Liver (tissue), 3 donors: Measurements from ENCODE around the gene PPT1.

Experiments
- ATF3 ChIP-seq: IDR thresholded peaks from 2 replicates; pipeline ENCODE4 v1.6.1; 2016; ENCODE audit warnings: antibody characterized with exemption
- CTCF ChIP-seq: fragments of 150-350 bp; IDR thresholded peaks from 2 replicates; pipeline ENCODE4 v1.5.1; 2017; ENCODE audit warnings: improper control_type of control experiment, low read depth, low read length; ENCODE audit not compliant: missing input control
- FOXA2 ChIP-seq: IDR thresholded peaks from 2 replicates; pipeline ENCODE4 v1.6.1; 2016; ENCODE audit warnings: antibody characterized with exemption
- GABPA ChIP-seq, 2 donors: IDR thresholded peaks in 1 of 2; conservative IDR thresholded peaks in 1 of 2; 2 replicates each; pipeline ENCODE4 v1.6.1; 2016; ENCODE audit warnings: antibody characterized with exemption in 2 of 2, mild to moderate bottlenecking in 1 of 2, moderate library complexity in 1 of 2
- HNF4G ChIP-seq: IDR thresholded peaks from 2 replicates; pipeline ENCODE4 v1.6.1; 2016; ENCODE audit warnings: antibody characterized with exemption
- JUND ChIP-seq, 2 donors: IDR thresholded peaks; 2 replicates each; pipeline ENCODE4 v1.6.1; 2016; ENCODE audit warnings: antibody characterized with exemption in 2 of 2
- MAX ChIP-seq: IDR thresholded peaks from 2 replicates; pipeline ENCODE4 v1.6.1; 2016; ENCODE audit warnings: antibody characterized with exemption
- NR2F2 ChIP-seq: IDR thresholded peaks from 2 replicates; pipeline ENCODE4 v1.6.1; 2016; ENCODE audit warnings: antibody characterized with exemption
- RAD21 ChIP-seq, 2 donors: IDR thresholded peaks; 2 replicates each; pipeline ENCODE4 v1.6.1; 2016; ENCODE audit warnings: antibody characterized with exemption in 2 of 2, mild to moderate bottlenecking in 2 of 2
- RXRA ChIP-seq, 2 donors: IDR thresholded peaks; 2 replicates each; pipeline ENCODE4 v1.6.1; 2017 to 2018; ENCODE audit warnings: antibody characterized with exemption in 2 of 2, mild to moderate bottlenecking in 1 of 2
- TAF1 ChIP-seq: conservative IDR thresholded peaks from 2 replicates; pipeline ENCODE4 v1.6.1; 2016; ENCODE audit warnings: antibody characterized with exemption, mild to moderate bottlenecking
- TF ChIP-seq, protein P1 (sequence below): IDR thresholded peaks from 2 replicates; pipeline ENCODE4 v1.6.1; 2016; ENCODE audit warnings: antibody characterized with exemption, mild to moderate bottlenecking
- donor health status: healthy.
- donor health status: healthy.

- TF ChIP-seq HNF4G (no peak), CTCF (no peak), ATF3 (no peak), TAF1 (no peak), MAX (no peak), RXRA (IDR thresholded peaks at IDR 0.05) (no peak), FOXA2 (no peak), RAD21 (IDR thresholded peaks at IDR 0.05) (no peak), NR2F2 (no peak), GABPA (IDR thresholded peaks at IDR 0.05 in 1 of 2, conservative IDR thresholded peaks at IDR 0.05 in 1 of 2) (no peak), JUND (IDR thresholded peaks at IDR 0.05) (no peak)
- TF ChIP-seq, protein P1, sequence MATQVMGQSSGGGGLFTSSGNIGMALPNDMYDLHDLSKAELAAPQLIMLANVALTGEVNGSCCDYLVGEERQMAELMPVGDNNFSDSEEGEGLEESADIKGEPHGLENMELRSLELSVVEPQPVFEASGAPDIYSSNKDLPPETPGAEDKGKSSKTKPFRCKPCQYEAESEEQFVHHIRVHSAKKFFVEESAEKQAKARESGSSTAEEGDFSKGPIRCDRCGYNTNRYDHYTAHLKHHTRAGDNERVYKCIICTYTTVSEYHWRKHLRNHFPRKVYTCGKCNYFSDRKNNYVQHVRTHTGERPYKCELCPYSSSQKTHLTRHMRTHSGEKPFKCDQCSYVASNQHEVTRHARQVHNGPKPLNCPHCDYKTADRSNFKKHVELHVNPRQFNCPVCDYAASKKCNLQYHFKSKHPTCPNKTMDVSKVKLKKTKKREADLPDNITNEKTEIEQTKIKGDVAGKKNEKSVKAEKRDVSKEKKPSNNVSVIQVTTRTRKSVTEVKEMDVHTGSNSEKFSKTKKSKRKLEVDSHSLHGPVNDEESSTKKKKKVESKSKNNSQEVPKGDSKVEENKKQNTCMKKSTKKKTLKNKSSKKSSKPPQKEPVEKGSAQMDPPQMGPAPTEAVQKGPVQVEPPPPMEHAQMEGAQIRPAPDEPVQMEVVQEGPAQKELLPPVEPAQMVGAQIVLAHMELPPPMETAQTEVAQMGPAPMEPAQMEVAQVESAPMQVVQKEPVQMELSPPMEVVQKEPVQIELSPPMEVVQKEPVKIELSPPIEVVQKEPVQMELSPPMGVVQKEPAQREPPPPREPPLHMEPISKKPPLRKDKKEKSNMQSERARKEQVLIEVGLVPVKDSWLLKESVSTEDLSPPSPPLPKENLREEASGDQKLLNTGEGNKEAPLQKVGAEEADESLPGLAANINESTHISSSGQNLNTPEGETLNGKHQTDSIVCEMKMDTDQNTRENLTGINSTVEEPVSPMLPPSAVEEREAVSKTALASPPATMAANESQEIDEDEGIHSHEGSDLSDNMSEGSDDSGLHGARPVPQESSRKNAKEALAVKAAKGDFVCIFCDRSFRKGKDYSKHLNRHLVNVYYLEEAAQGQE, result no peak
Measured at GRCh38 chr1:40092706-40093639, 4.1 kb downstream of the PPT1 start.
